NCI-H2081 (cell line): ENCODE data around the gene MCAT.
A peak's percentile ranks its signal among the peaks of the same experiment; 100 is the strongest.

ENCODE experiments used
- DNase-seq, 2 experiments: peaks; one replicate each; lab custom pipeline; 2025; lab: John Stamatoyannopoulos, UW

Gene MCAT

GRCh38 chr22:43142880-43143562 is at the start of gene MCAT:
Gene MCAT (minus strand): TSS chr22:43143398. CDS start chr22:43143348, 50 bp downstream.
- peak; percentile 80 to 84 for DNase-seq

GRCh38 chr22:43191831-43192230 is 48.6 kb upstream of the MCAT start:
- no peak for DNase-seq

GRCh38 chr22:43188829-43189545 is 45.8 kb upstream of the MCAT start:
- no peak for DNase-seq

GRCh38 chr22:43187171-43188099 is 44.2 kb upstream of the MCAT start:
- DNase-seq: peak; percentile 91 to 93

GRCh38 chr22:43186272-43187170 is 43.3 kb upstream of the MCAT start, which contains the start of gene TTLL12:
Gene TTLL12 (minus strand): TSS chr22:43187134. CDS start chr22:43187069, 65 bp downstream.
- DNase-seq: peak; percentile 7 to 26

- DNase-seq: peak; percentile 23 to 68
Measured at GRCh38 chr22:43185860-43186261, 42.7 kb upstream of the MCAT start.

- no peak for DNase-seq
Measured at GRCh38 chr22:43183496-43184277, 40.5 kb upstream of the MCAT start.

GRCh38 chr22:43182726-43183125 is 39.5 kb upstream of the MCAT start:
- DNase-seq: no peak

- no peak for DNase-seq
Measured at GRCh38 chr22:43182118-43182517, 38.9 kb upstream of the MCAT start.

- no peak for DNase-seq
Measured at GRCh38 chr22:43181321-43182076, 38.3 kb upstream of the MCAT start.

- no peak for DNase-seq
Measured at GRCh38 chr22:43180670-43181069, 37.5 kb upstream of the MCAT start.

GRCh38 chr22:43179911-43180195 is 36.7 kb upstream of the MCAT start:
- no peak for DNase-seq

GRCh38 chr22:43179146-43179910 is 36.1 kb upstream of the MCAT start:
- DNase-seq: no peak

GRCh38 chr22:43177479-43177878 is 34.3 kb upstream of the MCAT start:
- no peak for DNase-seq

- no peak for DNase-seq
Measured at GRCh38 chr22:43176090-43176489, 32.9 kb upstream of the MCAT start.

- DNase-seq: peak in 1 of 2 experiments; percentile 43
Measured at GRCh38 chr22:43174941-43175531, 31.8 kb upstream of the MCAT start.

GRCh38 chr22:43173976-43174720 is 30.9 kb upstream of the MCAT start:
- no peak for DNase-seq

GRCh38 chr22:43173566-43173965 is 30.4 kb upstream of the MCAT start:
- no peak for DNase-seq
